HTR-8/SVneo (cell line): ENCODE measurements around the gene ZNF77.
"Not testable (repeated sequence)": the region's sequence is repeated elsewhere in the genome, so short reads cannot be mapped to it uniquely, and the experiment has no call there.

Experiments used
- DNase-seq: peaks from one replicate; pipeline ENCODE4 v3.0.0; 2011; ENCODE audit warnings: low spot score, mixed read lengths; ENCODE audit not compliant: insufficient read length
- FAIRE-seq: peaks from 2 replicates; lab custom pipeline; 2011; peaks lifted over from hg19 to GRCh38; lab: Jason Lieb, UNC

ZNF77 gene

GRCh38 chr19:2923510-2923909 is 21.3 kb downstream of the ZNF77 start:
- no peak for FAIRE-seq
- no peak for DNase-seq

DNA sequence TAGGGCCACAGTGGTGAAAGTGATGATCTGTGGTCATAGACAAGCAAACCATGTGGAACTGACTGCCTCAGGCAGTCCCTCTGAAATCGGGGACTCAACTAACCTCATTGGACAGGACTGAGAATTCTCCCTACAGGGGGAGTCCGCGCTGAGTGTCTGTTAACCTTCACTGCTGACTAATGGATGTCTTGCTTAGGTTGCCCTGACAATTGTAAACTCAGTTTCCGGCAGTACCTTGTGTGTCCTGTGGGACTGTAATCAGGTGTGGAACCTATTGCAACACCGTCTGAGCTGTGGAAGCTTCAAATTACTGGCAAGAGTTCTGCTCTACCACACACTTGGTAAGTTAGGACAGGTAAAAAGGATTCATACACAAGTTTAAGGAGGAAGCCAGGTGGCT is 21.8 kb downstream of the ZNF77 start:
- no peak for DNase-seq
- FAIRE-seq, result peak; percentile 4

DNA sequence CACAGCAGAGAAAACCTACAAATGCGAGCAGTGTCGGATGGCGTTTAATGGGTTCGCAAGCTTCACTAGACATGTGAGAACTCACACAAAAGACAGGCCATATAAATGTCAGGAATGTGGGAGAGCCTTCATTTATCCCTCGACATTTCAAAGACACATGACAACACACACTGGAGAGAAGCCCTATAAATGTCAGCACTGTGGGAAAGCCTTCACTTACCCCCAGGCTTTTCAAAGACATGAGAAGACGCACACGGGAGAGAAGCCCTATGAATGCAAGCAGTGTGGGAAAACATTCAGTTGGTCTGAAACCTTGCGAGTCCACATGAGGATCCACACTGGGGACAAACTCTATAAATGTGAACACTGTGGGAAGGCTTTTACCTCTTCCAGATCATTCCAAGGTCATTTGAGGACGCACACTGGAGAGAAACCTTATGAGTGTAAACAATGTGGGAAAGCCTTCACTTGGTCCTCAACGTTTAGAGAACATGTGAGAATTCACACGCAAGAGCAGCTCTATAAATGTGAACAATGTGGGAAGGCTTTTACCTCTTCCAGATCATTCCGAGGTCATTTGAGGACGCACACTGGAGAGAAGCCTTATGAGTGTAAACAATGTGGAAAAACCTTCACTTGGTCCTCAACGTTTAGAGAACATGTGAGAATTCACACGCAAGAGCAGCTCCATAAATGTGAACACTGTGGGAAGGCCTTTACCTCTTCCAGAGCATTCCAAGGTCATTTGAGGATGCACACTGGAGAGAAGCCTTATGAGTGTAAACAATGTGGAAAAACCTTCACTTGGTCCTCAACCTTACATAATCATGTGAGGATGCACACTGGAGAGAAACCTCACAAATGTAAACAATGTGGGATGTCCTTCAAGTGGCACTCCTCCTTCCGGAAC is 27.2 kb downstream of the ZNF77 start:
- FAIRE-seq (no peak), DNase-seq (no peak)

- no peak for DNase-seq
- no peak for FAIRE-seq
Measured at GRCh38 chr19:2912306-2912705, 32.5 kb downstream of the ZNF77 start.

- DNase-seq, result no peak
- no peak for FAIRE-seq
Measured at GRCh38 chr19:2906631-2907195, 38.1 kb downstream of the ZNF77 start.

- FAIRE-seq (no peak), DNase-seq (no peak)
Measured at GRCh38 chr19:2905918-2906519, 38.8 kb downstream of the ZNF77 start.

DNA sequence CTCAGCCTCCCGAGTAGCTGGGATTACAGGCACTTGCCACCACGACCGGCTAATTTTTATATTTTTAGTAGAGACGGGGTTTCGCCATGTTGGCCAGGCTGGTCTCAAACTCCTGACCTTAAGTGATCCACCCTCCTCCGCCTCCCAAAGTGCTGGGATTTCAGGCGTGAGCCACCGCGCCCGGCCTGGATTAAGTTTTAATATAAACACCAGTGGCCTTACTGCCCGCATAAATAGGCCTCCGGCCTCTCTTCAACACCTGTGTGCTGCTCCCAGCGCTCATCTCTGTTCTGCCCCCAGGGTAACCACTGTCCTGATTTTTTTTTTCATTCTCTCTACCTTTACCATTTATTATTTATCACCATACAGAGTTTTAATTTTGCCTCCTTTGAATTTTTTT is 41.4 kb downstream of the ZNF77 start:
- DNase-seq, FAIRE-seq: not testable (repeated sequence)

DNA sequence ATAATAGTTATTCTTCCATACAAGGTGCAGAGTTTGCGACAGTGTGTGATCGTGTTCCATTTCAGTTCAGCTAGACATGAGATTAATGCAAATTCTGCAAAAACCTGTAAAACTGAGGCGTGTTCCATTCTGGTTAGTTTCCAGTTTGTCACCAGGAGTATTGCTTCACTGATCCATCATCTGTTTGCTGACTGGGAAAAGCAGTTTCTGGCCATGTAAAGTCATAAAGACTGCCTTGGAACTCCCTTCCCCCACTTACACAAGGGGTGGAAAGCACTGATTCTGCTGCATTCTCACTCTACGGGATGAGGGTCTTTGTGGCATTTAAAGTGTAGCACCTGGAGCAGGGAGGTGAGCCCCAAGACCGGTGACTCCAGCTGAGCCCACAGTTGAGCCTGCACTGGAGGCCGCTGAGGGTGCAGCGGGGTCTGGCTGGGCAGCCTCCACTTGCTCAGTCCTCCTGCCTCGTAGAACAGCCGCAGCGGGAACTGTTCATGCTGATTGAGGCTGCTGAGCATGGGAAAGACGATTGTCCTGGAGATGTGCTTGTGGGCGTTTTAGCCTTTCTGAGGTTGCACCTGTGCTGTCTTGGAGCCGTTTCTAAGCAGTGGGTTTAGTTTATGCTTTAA is 42.1 kb downstream of the ZNF77 start:
- FAIRE-seq (no peak), DNase-seq (no peak)

DNA sequence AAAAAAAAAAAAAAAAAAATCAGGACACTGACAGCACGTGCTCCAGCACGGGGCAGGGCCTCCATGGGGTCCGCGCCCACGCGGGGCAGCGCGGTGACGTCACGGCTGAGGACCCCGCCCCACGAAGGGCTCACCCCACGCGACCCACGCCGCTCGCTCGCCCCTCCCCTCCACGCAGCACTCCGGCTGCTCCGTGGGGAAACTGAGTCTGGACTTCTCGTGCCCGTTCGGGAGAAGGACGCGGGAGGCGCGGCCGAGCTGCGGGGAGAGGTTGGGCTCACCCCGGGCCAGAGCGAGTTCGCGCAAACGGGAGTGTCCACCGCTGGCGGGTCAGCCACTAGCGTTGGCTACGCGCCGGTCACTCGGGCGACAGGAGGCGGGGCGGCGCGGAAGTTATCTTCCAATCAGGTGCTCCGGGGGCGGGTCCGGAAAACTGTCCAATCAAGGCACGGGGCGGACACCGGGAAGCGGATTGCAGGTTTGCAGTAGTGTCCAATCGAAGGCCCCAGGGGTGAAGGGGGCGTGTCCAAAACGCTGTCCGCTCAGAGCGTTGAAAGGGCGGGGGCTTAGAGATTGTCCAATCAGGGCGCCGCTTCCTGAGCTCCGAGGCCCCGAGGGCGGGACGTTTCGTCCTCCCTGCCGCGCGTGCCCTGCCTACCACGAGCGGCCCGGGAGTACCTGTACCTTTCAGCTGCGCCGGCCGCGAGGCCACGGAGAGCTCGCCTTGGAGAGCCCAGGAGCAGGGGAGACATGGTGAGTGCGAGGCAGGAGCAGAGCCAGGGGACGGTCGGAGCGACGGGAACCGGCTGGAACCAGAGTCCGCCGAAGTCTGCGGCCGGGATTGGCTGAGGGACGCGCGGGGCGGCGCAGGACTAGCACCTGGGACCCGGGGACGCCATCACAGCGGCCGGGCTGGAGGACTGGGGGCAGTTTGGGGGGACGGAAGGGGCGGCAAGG is 44.2 kb downstream of the ZNF77 start, which contains the start of gene ZNF57:
TSS of gene ZNF57 (plus strand) at position 633 of the 957 bp plus-strand sequence. CDS start at position 751, 118 bp downstream.
- DNase-seq, result peak; percentile 98
- FAIRE-seq, result peak; percentile 93

GRCh38 chr19:2896694-2897093 is 48.1 kb downstream of the ZNF77 start:
- DNase-seq (no peak), FAIRE-seq (no peak)

- not testable (repeated sequence) for DNase-seq, FAIRE-seq
Measured at GRCh38 chr19:2890531-2890930, 54.2 kb downstream of the ZNF77 start.

- FAIRE-seq (no peak), DNase-seq (no peak)
Measured at GRCh38 chr19:2888731-2889224, 56.0 kb downstream of the ZNF77 start.

GRCh38 chr19:2887391-2887914 is 57.3 kb downstream of the ZNF77 start:
- DNase-seq (peak; percentile 60), FAIRE-seq (peak; percentile 59)

DNA sequence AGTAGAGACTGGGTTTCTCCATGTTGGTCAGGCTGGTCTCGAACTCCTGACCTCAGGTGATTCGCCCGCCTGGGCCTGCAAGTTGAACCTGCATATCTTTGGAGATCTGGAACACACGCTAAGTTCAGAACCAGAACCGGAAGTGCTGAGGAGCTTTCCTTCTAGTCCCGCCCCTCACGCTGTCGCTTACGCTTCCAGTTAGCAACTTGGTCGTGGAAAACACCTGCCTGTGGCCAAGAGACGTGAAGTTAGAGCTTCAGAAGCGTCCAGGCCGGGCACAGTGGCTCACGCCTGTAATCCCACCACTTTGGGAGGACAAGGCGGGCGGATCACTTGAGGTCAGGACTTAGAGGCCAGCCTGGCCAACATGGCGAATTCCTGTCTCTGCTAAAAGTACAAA is 59.0 kb downstream of the ZNF77 start:
- no peak for FAIRE-seq
- DNase-seq, result no peak

DNA sequence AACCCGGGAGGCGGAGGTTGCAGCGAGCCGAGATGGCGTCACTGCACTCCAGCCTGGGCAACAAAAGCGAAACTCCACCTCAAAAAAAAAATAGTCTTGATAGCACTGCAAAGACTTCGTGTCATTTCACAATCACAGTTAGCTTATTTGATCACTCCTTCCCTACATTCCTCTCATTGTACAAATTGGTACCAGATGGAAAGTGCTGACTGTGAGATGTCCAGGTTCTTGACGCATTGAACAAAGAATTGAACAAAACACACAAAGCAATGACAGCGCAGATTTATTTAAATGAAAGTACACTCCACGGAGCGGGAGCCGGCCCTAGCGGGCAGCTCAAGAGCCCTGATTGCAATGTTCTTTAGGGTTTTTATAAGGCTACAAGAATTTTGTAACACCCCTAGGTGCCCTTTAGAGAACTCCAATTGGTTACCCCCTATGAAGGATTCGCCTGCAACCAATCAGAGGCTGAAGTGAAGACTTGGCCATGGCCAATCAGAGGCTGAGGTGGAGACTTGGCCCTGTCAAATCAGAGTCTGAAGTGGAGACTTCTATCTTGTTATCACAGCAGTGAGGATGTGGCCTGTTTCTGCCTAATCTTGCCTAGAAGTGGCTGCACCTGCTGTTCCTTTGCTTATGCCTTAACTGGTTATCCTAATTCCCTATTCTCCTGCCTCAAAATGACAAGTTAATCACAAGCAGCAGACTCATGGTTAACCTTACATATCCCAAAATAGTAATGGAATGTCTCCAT is 60.9 kb downstream of the ZNF77 start:
- no peak for FAIRE-seq

More for the DNA sequence above, 60.9 kb downstream of the ZNF77 start:
- no peak for DNase-seq
